RWPE1 (cell line): ENCODE measurements around the gene CHERP.

Experiments used
- CTCF ChIA-PET: fragments of 350-600 bp; sonication (Branson Sonifier 250); formaldehyde crosslinking; extraction: SDS; loops from one replicate; lab custom pipeline; 2021; lab: Yijun Ruan, JAX
- POLR2A ChIA-PET: fragments of 400-600 bp; formaldehyde crosslinking; extraction: SDS; loops from one replicate; lab custom pipeline; 2020; ENCODE audit warnings: antibody characterized with exemption; ENCODE audit not compliant: low non-redundant PET; lab: Yijun Ruan, JAX
- DNase-seq: peaks from one replicate; pipeline ENCODE4 v3.0.0; 2012; ENCODE audit warnings: low spot score
- H3K27ac ChIP-seq: fragments of 450-650 bp; 2 replicates; pipeline ENCODE4 v1.5.1; 2017
- TF ChIP-seq, protein P1 (sequence below): fragments of 450-650 bp; conservative IDR thresholded peaks from 2 replicates; pipeline ENCODE4 v1.5.1; 2017; ENCODE audit warnings: low read depth, mild to moderate bottlenecking

CHERP gene

DNA sequence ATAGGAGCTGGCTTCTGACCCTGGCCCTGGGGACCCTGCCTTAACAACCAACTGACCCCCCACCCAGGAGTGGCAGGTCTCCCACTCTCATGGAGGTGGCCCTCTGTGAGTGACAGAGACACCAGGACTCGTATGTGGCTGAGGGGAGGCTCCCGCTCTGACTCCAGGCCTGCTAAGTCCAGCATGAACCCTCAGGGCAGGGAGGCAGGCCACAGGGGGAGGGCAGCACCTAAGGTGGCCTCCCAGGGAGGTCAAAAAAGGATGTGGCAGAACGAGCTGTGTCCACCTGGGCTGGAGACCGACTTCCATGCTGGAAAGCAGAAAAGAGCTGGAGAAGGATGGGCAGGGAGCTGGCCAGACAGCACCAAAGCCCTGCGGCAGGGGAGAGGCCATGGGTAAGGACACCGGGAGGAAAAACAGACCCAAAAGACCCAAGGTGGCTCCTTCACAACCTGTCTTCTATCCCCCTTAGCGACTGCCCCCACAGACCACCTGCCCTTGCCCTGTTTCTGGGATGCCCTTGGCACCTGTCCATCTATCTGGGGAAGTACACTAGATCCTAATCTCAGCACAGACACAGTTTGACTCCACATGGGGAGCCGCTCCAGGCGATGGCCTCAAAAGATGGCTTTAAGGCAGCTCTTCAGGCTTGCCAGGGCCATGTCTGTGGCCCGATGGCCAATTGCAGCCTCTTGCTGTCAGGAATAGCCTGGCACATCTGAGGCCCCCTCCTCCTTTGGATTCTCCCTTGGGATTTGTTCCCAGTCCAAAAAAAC, 40.4 kb upstream of the CHERP start:
- ChIA-PET POLR2A (no interaction called here), CTCF (no interaction called here)
- TF ChIP-seq, protein P1, sequence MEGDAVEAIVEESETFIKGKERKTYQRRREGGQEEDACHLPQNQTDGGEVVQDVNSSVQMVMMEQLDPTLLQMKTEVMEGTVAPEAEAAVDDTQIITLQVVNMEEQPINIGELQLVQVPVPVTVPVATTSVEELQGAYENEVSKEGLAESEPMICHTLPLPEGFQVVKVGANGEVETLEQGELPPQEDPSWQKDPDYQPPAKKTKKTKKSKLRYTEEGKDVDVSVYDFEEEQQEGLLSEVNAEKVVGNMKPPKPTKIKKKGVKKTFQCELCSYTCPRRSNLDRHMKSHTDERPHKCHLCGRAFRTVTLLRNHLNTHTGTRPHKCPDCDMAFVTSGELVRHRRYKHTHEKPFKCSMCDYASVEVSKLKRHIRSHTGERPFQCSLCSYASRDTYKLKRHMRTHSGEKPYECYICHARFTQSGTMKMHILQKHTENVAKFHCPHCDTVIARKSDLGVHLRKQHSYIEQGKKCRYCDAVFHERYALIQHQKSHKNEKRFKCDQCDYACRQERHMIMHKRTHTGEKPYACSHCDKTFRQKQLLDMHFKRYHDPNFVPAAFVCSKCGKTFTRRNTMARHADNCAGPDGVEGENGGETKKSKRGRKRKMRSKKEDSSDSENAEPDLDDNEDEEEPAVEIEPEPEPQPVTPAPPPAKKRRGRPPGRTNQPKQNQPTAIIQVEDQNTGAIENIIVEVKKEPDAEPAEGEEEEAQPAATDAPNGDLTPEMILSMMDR = no peak
- no peak for DNase-seq
- H3K27ac ChIP-seq = peak overlapping the region; percentile 78

DNA sequence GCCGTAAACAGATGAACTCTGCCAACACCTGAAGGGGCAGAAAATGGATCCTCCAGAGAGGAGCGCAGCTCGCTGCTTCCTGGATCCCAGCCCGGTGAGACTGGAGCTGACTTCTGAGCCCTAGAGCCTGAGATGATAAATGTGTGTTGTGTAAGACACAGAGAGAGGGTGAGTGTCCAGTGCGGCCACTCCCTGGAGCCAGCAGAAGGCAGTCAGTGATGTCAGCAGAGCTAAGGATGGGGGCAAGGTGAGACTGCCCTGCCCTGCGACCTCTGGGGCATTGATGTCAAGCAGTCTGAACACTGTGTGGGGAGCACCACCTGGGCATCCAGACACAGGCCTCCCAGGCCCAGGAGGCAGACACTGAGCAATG, 39.7 kb upstream of the CHERP start:
- TF ChIP-seq, protein P1 = no peak
- H3K27ac ChIP-seq = peak overlapping the region; percentile 78
- ChIA-PET CTCF (no interaction called here), POLR2A (interaction anchor here (0.7 kb wide), 1 partner anchor 37 kb away, joined by 3 read pairs; no protein-coding TSS in a partner anchor)
- no peak for DNase-seq

DNA sequence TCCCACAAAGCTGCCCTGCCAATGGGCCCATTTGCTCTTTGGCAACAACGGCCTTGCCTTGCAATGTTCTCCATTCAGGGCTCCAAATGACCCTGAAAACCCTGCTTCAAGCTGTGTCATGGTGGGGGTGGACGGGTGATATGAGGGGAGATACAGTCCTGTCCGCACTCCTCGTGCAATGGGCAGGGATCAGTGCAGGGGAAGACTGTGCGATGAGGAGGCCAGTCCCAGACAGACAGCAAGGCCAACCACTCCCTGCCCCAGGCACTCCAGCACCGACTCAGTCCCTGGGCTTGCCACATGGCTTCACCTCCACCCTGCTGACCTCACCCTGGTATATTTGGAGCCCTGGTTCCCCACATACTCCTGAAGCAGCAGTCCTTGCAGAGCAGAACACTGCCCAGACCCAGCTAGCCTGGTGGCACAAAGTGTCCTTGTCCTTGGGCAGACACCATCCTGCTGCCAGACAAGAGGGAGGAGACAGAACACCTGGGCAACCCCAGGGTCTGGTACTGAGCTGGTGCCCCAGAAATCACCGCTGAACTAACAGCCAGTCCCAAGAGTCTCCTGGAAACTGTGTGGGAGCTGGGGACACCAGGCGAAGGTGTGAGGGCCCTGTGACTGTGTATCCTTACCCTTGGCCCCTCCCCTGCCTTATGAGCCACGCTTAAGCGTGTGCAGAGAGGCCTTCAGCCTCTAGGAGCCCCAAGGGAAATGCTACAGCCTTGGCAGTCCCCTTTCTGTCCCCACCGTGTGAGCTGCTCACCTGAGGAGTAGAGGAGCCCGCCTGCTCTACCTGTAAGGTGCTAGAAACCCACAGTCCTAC, 39.1 kb upstream of the CHERP start:
- no peak for DNase-seq

DNA sequence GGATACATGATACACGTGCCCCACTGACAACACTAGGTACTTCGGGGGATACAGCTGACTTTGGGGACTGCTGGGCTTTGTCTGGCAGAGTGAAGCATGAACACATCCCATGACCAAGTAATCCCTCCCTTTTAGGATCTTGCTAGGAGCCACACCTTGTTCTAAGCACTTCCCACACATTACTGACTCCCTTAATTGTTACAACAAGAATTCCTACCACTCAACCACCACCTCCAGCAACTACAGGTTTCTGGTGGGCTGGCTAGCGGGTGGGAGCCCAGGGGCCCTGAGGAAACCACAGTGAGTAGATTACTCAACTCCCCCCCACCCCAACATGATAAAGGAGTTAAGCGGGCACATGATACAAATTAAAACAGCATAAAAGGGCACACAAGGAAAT, 37.1 kb upstream of the CHERP start:
- TF ChIP-seq, protein P1 = no peak
- ChIA-PET POLR2A (no interaction called here), CTCF (no interaction called here)
- peak overlapping the region; percentile 78 for H3K27ac ChIP-seq
- no peak for DNase-seq

More for the DNA sequence above, 39.1 kb upstream of the CHERP start:
- POLR2A ChIA-PET = interaction anchor here (0.5 to 0.7 kb wide), 2 partner anchors 38 to 658 kb away, joined by 3 read pairs; no protein-coding TSS in a partner anchor
- CTCF ChIA-PET = no interaction called here
- H3K27ac ChIP-seq = peak overlapping the region; percentile 78
- TF ChIP-seq, protein P1 = no peak

DNA sequence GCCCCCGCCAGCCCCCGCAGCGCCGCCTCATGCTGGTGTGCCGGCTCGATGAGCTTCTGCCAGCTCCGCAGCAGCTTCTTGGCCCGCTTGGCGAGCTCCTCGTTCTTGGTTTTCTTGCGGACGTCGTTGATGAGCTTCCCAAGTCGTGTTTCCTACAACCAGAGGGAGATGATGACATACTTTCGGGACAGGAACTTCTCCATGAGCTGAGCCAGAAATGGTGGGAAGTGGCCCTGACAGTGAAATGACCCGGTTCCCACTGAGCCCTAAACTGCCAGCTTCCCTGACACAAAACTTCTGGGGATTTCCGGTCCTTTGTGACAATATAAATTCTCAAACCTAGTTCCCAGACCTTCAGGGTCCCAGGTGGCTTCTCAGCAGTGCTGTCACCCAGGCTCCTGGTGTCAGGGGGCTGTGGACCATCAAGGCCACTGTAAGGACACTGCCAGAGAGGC, 35.3 kb upstream of the CHERP start:
- DNase-seq = no peak
- POLR2A ChIA-PET = no interaction called here
- TF ChIP-seq, protein P1 = no peak
- peak overlapping the region; percentile 78 for H3K27ac ChIP-seq
- CTCF ChIA-PET = no interaction called here

DNA sequence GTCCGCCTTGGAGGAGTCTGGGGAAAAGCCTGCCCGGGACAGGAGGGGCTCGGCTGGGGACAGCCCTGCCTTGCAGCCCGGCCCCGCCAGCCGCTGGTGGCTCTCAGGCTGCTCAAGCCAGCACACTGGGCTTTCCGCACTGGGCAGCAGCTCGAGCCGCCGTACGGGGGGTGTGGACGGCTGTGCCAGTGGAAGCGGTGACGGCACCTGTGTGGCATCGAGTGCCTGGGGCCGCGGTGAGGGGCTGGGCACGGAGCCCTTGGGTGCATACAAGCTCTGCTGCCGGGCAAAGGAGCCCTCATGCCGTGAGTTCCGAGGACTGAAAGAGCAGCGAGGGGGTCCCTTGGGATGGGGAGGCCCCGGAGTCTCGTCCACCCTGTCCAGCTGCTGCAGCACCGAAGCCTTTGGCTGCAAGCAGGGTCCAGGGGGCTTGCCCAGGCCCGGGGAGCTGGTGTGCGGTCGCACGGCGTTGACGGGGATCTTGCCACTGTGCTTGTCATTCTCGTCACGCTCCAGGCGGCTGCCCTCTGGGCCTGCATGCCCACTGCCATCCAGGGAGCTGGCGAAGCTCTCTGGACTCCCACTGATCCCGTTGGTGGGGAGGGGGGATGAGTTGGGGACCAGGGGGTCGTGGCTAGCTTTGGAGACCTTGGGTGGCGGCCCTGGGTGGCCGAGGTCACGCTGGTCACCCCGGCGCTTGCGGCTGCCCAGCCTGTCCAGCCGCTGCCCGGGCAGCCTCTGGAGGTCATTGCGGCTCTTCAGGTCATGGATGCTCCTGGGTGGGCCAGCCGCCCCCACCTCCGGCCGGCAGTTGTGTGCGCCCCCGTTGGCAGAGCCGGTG, 34.7 kb upstream of the CHERP start:
- DNase-seq = no peak
- TF ChIP-seq, protein P1 = no peak
- POLR2A ChIA-PET = no interaction called here
- 0 out of 2 replicates have a peak overlapping the region, but pooled peaks have one; percentile 36 for H3K27ac ChIP-seq
- CTCF ChIA-PET = no interaction called here
